ENCODE measurements around the gene GPD2. TPM values are rescaled to one million over a fixed set of nuclear protein-coding genes. Genes with fewer than 3 reads are reported as not detected.

The GPD2 gene
- total and polyA plus RNA-seq, 10 of the 15 experiments (the other 5 are each of a cell fraction or from before 2014, with no cell fraction given), result 10.0 to 73.5 (median 43.4) TPM

DNA sequence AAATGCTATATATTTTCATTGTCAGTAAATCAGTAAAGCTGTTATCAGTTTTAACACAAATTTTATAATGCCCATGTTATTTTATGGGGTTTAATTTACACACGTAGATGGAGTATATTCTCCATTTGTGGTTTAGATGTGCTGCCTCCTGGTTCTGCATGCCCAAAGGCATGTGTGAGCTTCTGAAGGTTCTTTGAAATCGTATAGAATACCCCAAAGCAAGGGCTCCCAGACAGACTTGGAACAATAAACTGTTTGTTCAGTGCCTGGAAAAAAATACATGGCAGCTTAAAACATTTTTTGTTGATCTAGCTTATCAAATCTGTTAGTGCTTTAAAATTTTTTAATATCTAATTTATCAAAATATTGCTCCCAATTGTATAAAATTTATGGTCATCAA is 150.4 kb downstream of the GPD2 start:
- FAIRE-seq, result no peak
- ChIA-PET SMC1A (ENCODE audit: uncharacterized antibody, unreplicated experiment) (interaction anchor here (0.8 to 11.9 kb wide), 17 partner anchors 9 to 607 kb away, joined by 3 to 244 read pairs (median 5); no protein-coding TSS in a partner anchor), CTCF (interaction anchor here (0.9 to 11.3 kb wide), 11 partner anchors 23 to 1209 kb away, joined by 3 to 154 read pairs (median 4); no protein-coding TSS in a partner anchor)

More for the DNA sequence above, 150.4 kb downstream of the GPD2 start:
- H3K9me3 ChIP-seq (replicated peaks; ENCODE audit: control insufficient read depth, insufficient read depth, low read length), result no peaks in the 10 kb centered on the region
- H3K27ac ChIP-seq (ENCODE audit: control insufficient read depth, insufficient read depth), result no peak overlapping the region
- intact Hi-C loops (cut with micrococcal nuclease; ENCODE audit: unreplicated experiment), result loop anchor here (5.0 kb wide), 3 partner anchors 474 to 1209 kb away; no protein-coding TSS in a partner anchor
- H3K9ac ChIP-seq (ENCODE audit: control insufficient read depth, insufficient read depth, low read length), result no peak overlapping the region
- H3K4me3 ChIP-seq, result no peak overlapping the region
- no peaks in the 10 kb centered on the region for H3K27me3 ChIP-seq (replicated peaks in 1 of 2; ENCODE audit: control insufficient read depth in 2 of 2, insufficient read depth in 2 of 2, low read length in 1 of 2)
- no peaks in the 10 kb centered on the region; the same call in none of the 2 replicates for H3K4me1 ChIP-seq (ENCODE audit: control insufficient read depth, insufficient read depth, low read length)
- ChIA-PET POLR2A (interaction anchor here (0.9 to 1.0 kb wide), 2 partner anchors 246 to 252 kb away, joined by 3 to 6 read pairs; no protein-coding TSS in a partner anchor), RAD21 (ENCODE audit: unreplicated experiment) (interaction anchor here (0.6 to 11.4 kb wide), 8 partner anchors 13 to 253 kb away, joined by 3 to 205 read pairs (median 4); partner anchors contain the start of gene NR4A2)
- ATAC-seq (no peak), DNase-seq (ENCODE audit: low read depth, low spot score) (no peak)
- TF ChIP-seq NR2C1 (IDR thresholded peaks at IDR 0.05), result no peak
- no peak for TF ChIP-seq DPF2 (IDR thresholded peaks at IDR 0.05)
- TF ChIP-seq ZNF24 (IDR thresholded peaks at IDR 0.05), result no peak
- TF ChIP-seq, protein P1, sequence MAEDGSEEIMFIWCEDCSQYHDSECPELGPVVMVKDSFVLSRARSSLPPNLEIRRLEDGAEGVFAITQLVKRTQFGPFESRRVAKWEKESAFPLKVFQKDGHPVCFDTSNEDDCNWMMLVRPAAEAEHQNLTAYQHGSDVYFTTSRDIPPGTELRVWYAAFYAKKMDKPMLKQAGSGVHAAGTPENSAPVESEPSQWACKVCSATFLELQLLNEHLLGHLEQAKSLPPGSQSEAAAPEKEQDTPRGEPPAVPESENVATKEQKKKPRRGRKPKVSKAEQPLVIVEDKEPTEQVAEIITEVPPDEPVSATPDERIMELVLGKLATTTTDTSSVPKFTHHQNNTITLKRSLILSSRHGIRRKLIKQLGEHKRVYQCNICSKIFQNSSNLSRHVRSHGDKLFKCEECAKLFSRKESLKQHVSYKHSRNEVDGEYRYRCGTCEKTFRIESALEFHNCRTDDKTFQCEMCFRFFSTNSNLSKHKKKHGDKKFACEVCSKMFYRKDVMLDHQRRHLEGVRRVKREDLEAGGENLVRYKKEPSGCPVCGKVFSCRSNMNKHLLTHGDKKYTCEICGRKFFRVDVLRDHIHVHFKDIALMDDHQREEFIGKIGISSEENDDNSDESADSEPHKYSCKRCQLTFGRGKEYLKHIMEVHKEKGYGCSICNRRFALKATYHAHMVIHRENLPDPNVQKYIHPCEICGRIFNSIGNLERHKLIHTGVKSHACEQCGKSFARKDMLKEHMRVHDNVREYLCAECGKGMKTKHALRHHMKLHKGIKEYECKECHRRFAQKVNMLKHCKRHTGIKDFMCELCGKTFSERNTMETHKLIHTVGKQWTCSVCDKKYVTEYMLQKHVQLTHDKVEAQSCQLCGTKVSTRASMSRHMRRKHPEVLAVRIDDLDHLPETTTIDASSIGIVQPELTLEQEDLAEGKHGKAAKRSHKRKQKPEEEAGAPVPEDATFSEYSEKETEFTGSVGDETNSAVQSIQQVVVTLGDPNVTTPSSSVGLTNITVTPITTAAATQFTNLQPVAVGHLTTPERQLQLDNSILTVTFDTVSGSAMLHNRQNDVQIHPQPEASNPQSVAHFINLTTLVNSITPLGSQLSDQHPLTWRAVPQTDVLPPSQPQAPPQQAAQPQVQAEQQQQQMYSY (CRISPR knock-in tag; IDR thresholded peaks at IDR 0.05), result no peak
- TF ChIP-seq TAF1 (IDR thresholded peaks at IDR 0.05; ENCODE audit: borderline replicate concordance, low read depth, low read length), result no peak
- TF ChIP-seq, protein P2, sequence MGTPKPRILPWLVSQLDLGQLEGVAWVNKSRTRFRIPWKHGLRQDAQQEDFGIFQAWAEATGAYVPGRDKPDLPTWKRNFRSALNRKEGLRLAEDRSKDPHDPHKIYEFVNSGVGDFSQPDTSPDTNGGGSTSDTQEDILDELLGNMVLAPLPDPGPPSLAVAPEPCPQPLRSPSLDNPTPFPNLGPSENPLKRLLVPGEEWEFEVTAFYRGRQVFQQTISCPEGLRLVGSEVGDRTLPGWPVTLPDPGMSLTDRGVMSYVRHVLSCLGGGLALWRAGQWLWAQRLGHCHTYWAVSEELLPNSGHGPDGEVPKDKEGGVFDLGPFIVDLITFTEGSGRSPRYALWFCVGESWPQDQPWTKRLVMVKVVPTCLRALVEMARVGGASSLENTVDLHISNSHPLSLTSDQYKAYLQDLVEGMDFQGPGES (IDR thresholded peaks at IDR 0.05), result no peak
- TF ChIP-seq ATF7 (IDR thresholded peaks at IDR 0.05; ENCODE audit: low read depth), result no peak
- TF ChIP-seq MTA3 (IDR thresholded peaks at IDR 0.05; ENCODE audit: borderline replicate concordance, low read length), result no peak
- TF ChIP-seq, protein P3, sequence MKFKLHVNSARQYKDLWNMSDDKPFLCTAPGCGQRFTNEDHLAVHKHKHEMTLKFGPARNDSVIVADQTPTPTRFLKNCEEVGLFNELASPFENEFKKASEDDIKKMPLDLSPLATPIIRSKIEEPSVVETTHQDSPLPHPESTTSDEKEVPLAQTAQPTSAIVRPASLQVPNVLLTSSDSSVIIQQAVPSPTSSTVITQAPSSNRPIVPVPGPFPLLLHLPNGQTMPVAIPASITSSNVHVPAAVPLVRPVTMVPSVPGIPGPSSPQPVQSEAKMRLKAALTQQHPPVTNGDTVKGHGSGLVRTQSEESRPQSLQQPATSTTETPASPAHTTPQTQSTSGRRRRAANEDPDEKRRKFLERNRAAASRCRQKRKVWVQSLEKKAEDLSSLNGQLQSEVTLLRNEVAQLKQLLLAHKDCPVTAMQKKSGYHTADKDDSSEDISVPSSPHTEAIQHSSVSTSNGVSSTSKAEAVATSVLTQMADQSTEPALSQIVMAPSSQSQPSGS (IDR thresholded peaks at IDR 0.05; ENCODE audit: low read length), result no peak
- TF ChIP-seq GABPA (IDR thresholded peaks at IDR 0.05; ENCODE audit: low read depth), result no peak
- TF ChIP-seq SPI1 (IDR thresholded peaks at IDR 0.05; ENCODE audit: borderline replicate concordance, insufficient read depth, low read depth, low read length), result no peak
- no peak for TF ChIP-seq PAX5 (IDR thresholded peaks at IDR 0.05; ENCODE audit: borderline replicate concordance, low read depth, low read length)
- no peak for TF ChIP-seq CHD2 (IDR thresholded peaks at IDR 0.05; ENCODE audit: borderline replicate concordance, low read depth, low read length)
- H3K79me2 ChIP-seq (ENCODE audit: control insufficient read depth, insufficient read depth, low read length), result no peaks in the 10 kb centered on the region
- H3K36me3 ChIP-seq (ENCODE audit: control insufficient read depth in 2 of 2, insufficient read depth in 2 of 2, low read length in 1 of 2), result no peaks in the 10 kb centered on the region
- no TSS peak for BruUV-seq (replicated peaks)
- no peaks in the 10 kb centered on the region for H4K20me1 ChIP-seq (ENCODE audit: control insufficient read depth, insufficient read depth)
- in situ Hi-C loops (cut with MboI), result loop anchor here (25.0 kb wide), 2 partner anchors 249 to 1199 kb away; partner anchors contain the start of gene NR4A2
- no peak overlapping the region for H3K4me2 ChIP-seq (ENCODE audit: control insufficient read depth, insufficient read depth)
- WGBS (ENCODE audit: insufficient coverage, insufficient replicate concordance, low lambda C conversion rate, missing lambda C conversion rate), result 95% methylated on average over 2 of the region's 2 CpGs
- H2AFZ ChIP-seq (ENCODE audit: control insufficient read depth, low read depth, low read length), result no peak overlapping the region

Measured in GM12878 (cell line).